MCF 10A (cell line): ENCODE results near the gene TMEM98. TPM values are rescaled to one million over a fixed set of nuclear protein-coding genes. Genes with fewer than 3 reads are reported as not detected.
A peak's percentile ranks its signal among the peaks of the same experiment; 100 is the strongest.

Experiments
- BruUV-seq: library from RNA; stranded (reverse); fragments of 400-500 nt; replicated peaks from 2 replicates; lab custom pipeline; 2021; lab: Mats Ljungman, UMichigan
- CTCF ChIA-PET: fragments of 300-600 bp; sonication (Branson Sonifier 250); formaldehyde crosslinking; extraction: SDS; loops from one replicate; lab custom pipeline; 2021; ENCODE audit warnings: antibody characterized with exemption, inconsistent platforms; lab: Yijun Ruan, JAX
- POLR2A ChIA-PET: fragments of 300-600, 350-650 bp; sonication (Branson Sonifier 250); formaldehyde crosslinking; extraction: SDS; loops from one replicate; lab custom pipeline; 2020; ENCODE audit warnings: antibody characterized with exemption, inconsistent platforms; lab: Yijun Ruan, JAX
- DNase-seq: peaks from one replicate; pipeline ENCODE4 v3.0.0-alpha.2; 2018; ENCODE audit not compliant: unreplicated experiment
- H3K27ac Mint-ChIP-seq: one replicate; pipeline ENCODE4 v1.8.0; 2022; ENCODE audit warnings: mild to moderate bottlenecking, low read depth, mixed read lengths; ENCODE audit not compliant: unreplicated experiment
- H3K27me3 Mint-ChIP-seq: one replicate; pipeline ENCODE4 v1.8.0; 2022; ENCODE audit warnings: mixed read lengths; ENCODE audit not compliant: insufficient read depth, unreplicated experiment
- H3K36me3 Mint-ChIP-seq: one replicate; pipeline ENCODE4 v1.8.0; 2022; ENCODE audit warnings: mild to moderate bottlenecking, moderate library complexity, mixed read lengths; ENCODE audit not compliant: insufficient read depth, unreplicated experiment
- H3K4me1 Mint-ChIP-seq: one replicate; pipeline ENCODE4 v1.8.0; 2022; ENCODE audit warnings: mixed read lengths; ENCODE audit not compliant: insufficient read depth, unreplicated experiment
- H3K4me3 Mint-ChIP-seq: one replicate; pipeline ENCODE4 v1.8.0; 2022; ENCODE audit warnings: mild to moderate bottlenecking, moderate library complexity, mixed read lengths; ENCODE audit not compliant: unreplicated experiment
- H3K9me3 Mint-ChIP-seq: one replicate; pipeline ENCODE4 v1.8.0; 2022; ENCODE audit warnings: mixed read lengths; ENCODE audit not compliant: unreplicated experiment
- CTCF ChIP-seq: fragments of 200-600 bp; IDR thresholded peaks from one replicate; pipeline ENCODE4 v1.8.0; 2022; ENCODE audit warnings: antibody characterized with exemption, mild to moderate bottlenecking; ENCODE audit not compliant: unreplicated experiment
- intact Hi-C: fragments of 100-400 bp; cut with micrococcal nuclease; formaldehyde crosslinking; loops from 2 replicates; pipeline ENCODE4 v1.14.1; 2022
- total RNA-seq: library from RNA; stranded (reverse); gene quantifications from 2 replicates; pipeline ENCODE4 v1.2.3, GENCODE V29; 2022

Gene TMEM98
- total RNA-seq, 1 experiment from 2014 or later: 9.2 TPM

GRCh38 chr17:32927201-32927723 is 691 bp upstream of the TMEM98 start:
- Mint-ChIP-seq H3K4me1 (no peaks in the 10 kb centered on the region), H3K4me3 (no peak overlapping the region), H3K27ac (no peak overlapping the region), H3K9me3 (no peaks in the 10 kb centered on the region), H3K27me3 (no peaks in the 10 kb centered on the region), H3K36me3 (no peaks in the 10 kb centered on the region)
- CTCF ChIA-PET: interaction anchor here (1.1 kb wide), 1 partner anchor 9 kb away, joined by 5 read pairs; no protein-coding TSS in a partner anchor
- POLR2A ChIA-PET: no interaction called here
- no peak for TF ChIP-seq CTCF
- intact Hi-C loops: no loop called here
- BruUV-seq: no TSS peak
- no peak for DNase-seq

GRCh38 chr17:32928586-32929535 is 908 bp downstream of the TMEM98 start:
- H3K27me3 Mint-ChIP-seq: no peaks in the 10 kb centered on the region
- ChIA-PET CTCF (interaction anchor here (0.7 to 1.5 kb wide), 6 partner anchors 8 to 747 kb away, joined by 4 to 7 read pairs (median 4); no protein-coding TSS in a partner anchor), POLR2A (interaction anchor here (0.6 to 1.1 kb wide), 4 partner anchors 13 to 380 kb away, joined by 3 read pairs; no protein-coding TSS in a partner anchor)
- peaks cover 5% of the 10 kb centered on the region for H3K4me1 Mint-ChIP-seq
- H3K9me3 Mint-ChIP-seq: no peaks in the 10 kb centered on the region
- TSS peak; percentile 30 for BruUV-seq
- H3K4me3 Mint-ChIP-seq: no peak overlapping the region
- no peak for DNase-seq
- intact Hi-C loops: no loop called here
- H3K27ac Mint-ChIP-seq: no peak overlapping the region
- no peaks in the 10 kb centered on the region for H3K36me3 Mint-ChIP-seq
- no peak for TF ChIP-seq CTCF

GRCh38 chr17:32929588-32929987 is 1.6 kb downstream of the TMEM98 start:
- POLR2A ChIA-PET: interaction anchor here (0.6 kb wide), 2 partner anchors 120 to 398 kb away, joined by 3 to 4 read pairs; no protein-coding TSS in a partner anchor
- H3K9me3 Mint-ChIP-seq: no peaks in the 10 kb centered on the region
- peaks cover 6% of the 10 kb centered on the region for H3K4me1 Mint-ChIP-seq
- TF ChIP-seq CTCF: no peak
- H3K27me3 Mint-ChIP-seq: no peaks in the 10 kb centered on the region
- H3K27ac Mint-ChIP-seq: no peak overlapping the region
- intact Hi-C loops: no loop called here
- no peak for DNase-seq
- no peak overlapping the region for H3K4me3 Mint-ChIP-seq
- CTCF ChIA-PET: interaction anchor here (0.6 to 1.5 kb wide), 4 partner anchors 9 to 95 kb away, joined by 4 to 7 read pairs (median 5); no protein-coding TSS in a partner anchor
- no TSS peak for BruUV-seq
- H3K36me3 Mint-ChIP-seq: no peaks in the 10 kb centered on the region

- no peak for TF ChIP-seq CTCF
- no peaks in the 10 kb centered on the region for H3K27me3 Mint-ChIP-seq
- ChIA-PET CTCF (interaction anchor here (0.7 kb wide), 1 partner anchor 1371 kb away, joined by 3 read pairs; no protein-coding TSS in a partner anchor), POLR2A (interaction anchor here (0.6 kb wide), 1 partner anchor 106 kb away, joined by 3 read pairs; no protein-coding TSS in a partner anchor)
- H3K4me3 Mint-ChIP-seq: no peak overlapping the region
- DNase-seq: no peak
- H3K4me1 Mint-ChIP-seq: peaks cover 6% of the 10 kb centered on the region
- H3K27ac Mint-ChIP-seq: no peak overlapping the region
- intact Hi-C loops: no loop called here
- no TSS peak for BruUV-seq
- H3K9me3 Mint-ChIP-seq: no peaks in the 10 kb centered on the region
- no peaks in the 10 kb centered on the region for H3K36me3 Mint-ChIP-seq
These were observed 2.6 kb downstream of the TMEM98 start for GRCh38 chr17:32930512-32930911.
